ENCODE measurements around the gene UGCG.
A peak's percentile ranks its signal among the peaks of the same experiment; 100 is the strongest.
"Not testable (repeated sequence)": the region's sequence is repeated elsewhere in the genome, so short reads cannot be mapped to it uniquely, and the experiment has no call there.

The UGCG gene

GRCh38 chr9:111876179-111876578 is 20.4 kb upstream of the UGCG start:
- Mint-ChIP-seq H3K36me3 (ENCODE audit: low read depth) (no peaks in the 10 kb centered on the region), H3K27ac (peak overlapping the region in 1 of 3 experiments; percentile 4), H3K4me3 (no peak overlapping the region), H3K27me3 (ENCODE audit: low read depth) (peaks cover 2% of the 10 kb centered on the region), H3K9me3 (peaks cover under 1% of the 10 kb centered on the region), H3K4me1 (peaks cover 5% of the 10 kb centered on the region)
- TF ChIP-seq, protein P1, sequence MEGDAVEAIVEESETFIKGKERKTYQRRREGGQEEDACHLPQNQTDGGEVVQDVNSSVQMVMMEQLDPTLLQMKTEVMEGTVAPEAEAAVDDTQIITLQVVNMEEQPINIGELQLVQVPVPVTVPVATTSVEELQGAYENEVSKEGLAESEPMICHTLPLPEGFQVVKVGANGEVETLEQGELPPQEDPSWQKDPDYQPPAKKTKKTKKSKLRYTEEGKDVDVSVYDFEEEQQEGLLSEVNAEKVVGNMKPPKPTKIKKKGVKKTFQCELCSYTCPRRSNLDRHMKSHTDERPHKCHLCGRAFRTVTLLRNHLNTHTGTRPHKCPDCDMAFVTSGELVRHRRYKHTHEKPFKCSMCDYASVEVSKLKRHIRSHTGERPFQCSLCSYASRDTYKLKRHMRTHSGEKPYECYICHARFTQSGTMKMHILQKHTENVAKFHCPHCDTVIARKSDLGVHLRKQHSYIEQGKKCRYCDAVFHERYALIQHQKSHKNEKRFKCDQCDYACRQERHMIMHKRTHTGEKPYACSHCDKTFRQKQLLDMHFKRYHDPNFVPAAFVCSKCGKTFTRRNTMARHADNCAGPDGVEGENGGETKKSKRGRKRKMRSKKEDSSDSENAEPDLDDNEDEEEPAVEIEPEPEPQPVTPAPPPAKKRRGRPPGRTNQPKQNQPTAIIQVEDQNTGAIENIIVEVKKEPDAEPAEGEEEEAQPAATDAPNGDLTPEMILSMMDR (IDR thresholded peaks at IDR 0.05; ENCODE audit: unreplicated experiment in 3 of 3) = no peak

GRCh38 chr9:111877420-111877819 is 19.2 kb upstream of the UGCG start:
- Mint-ChIP-seq H3K36me3 (ENCODE audit: low read depth) (no peaks in the 10 kb centered on the region), H3K4me3 (no peak overlapping the region), H3K27ac (no peak overlapping the region), H3K27me3 (ENCODE audit: low read depth) (peaks cover 3% of the 10 kb centered on the region), H3K9me3 (peaks cover 6% of the 10 kb centered on the region), H3K4me1 (peaks cover 5% of the 10 kb centered on the region)
- TF ChIP-seq, protein P1 (IDR thresholded peaks at IDR 0.05; ENCODE audit: unreplicated experiment in 3 of 3) = no peak

DNA sequence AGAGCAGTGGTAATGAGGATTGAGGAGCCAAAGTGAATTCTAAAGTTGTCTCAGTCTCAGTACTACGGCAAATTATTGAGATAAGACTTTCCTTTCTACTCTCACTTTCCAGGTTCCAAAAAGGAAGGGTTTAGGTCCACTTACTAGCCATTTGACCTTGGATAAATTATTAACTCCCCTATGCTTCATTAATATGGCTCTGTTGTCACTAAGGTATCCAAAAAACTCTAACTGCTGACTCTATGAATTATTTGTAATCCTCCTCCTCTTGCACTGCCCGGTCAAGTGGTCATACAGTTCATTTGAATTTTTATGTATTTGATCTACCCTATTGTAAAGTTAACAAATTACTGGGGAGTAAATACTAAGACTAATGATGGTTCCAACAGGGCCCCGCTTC is 17.7 kb upstream of the UGCG start:
- peaks cover 5% of the 10 kb centered on the region for H3K4me1 Mint-ChIP-seq
- H3K27me3 Mint-ChIP-seq (ENCODE audit: low read depth) = peaks cover 11% of the 10 kb centered on the region
- no peaks in the 10 kb centered on the region for H3K36me3 Mint-ChIP-seq (ENCODE audit: low read depth)
- peak overlapping the region in 2 of 3 experiments; percentile 11 to 64 for H3K27ac Mint-ChIP-seq
- H3K4me3 Mint-ChIP-seq = no peak overlapping the region
- TF ChIP-seq, protein P1 (IDR thresholded peaks at IDR 0.05; ENCODE audit: unreplicated experiment in 3 of 3) = no peak
- peaks cover 8% of the 10 kb centered on the region for H3K9me3 Mint-ChIP-seq

GRCh38 chr9:111886983-111887718 is 9.5 kb upstream of the UGCG start:
- Mint-ChIP-seq H3K27ac (no peak overlapping the region), H3K4me3 (no peak overlapping the region), H3K27me3 (ENCODE audit: low read depth) (peaks cover 11% of the 10 kb centered on the region), H3K9me3 (peaks cover 2% of the 10 kb centered on the region), H3K36me3 (ENCODE audit: low read depth) (no peaks in the 10 kb centered on the region), H3K4me1 (no peaks in the 10 kb centered on the region)
- TF ChIP-seq, protein P1 (IDR thresholded peaks at IDR 0.05; ENCODE audit: unreplicated experiment in 3 of 3) = no peak

GRCh38 chr9:111890334-111890733 is 6.3 kb upstream of the UGCG start:
- Mint-ChIP-seq H3K4me3 (no peak overlapping the region), H3K27ac (no peak overlapping the region), H3K9me3 (no peaks in the 10 kb centered on the region), H3K36me3 (ENCODE audit: low read depth) (no peaks in the 10 kb centered on the region), H3K27me3 (ENCODE audit: low read depth) (no peaks in the 10 kb centered on the region), H3K4me1 (no peaks in the 10 kb centered on the region)
- TF ChIP-seq, protein P1 (IDR thresholded peaks at IDR 0.05; ENCODE audit: unreplicated experiment in 3 of 3) = no peak

- not testable (repeated sequence) for H3K4me1 Mint-ChIP-seq
These were observed 5.7 kb upstream of the UGCG start for GRCh38 chr9:111890867-111891266.

More at GRCh38 chr9:111890867-111891266, 5.7 kb upstream of the UGCG start:
- not testable (repeated sequence) for H3K36me3 Mint-ChIP-seq (ENCODE audit: low read depth); H3K4me3 Mint-ChIP-seq; H3K27ac Mint-ChIP-seq; H3K27me3 Mint-ChIP-seq (ENCODE audit: low read depth); H3K9me3 Mint-ChIP-seq
